Vagina (tissue), 2 donors: ENCODE data around the gene CPN2.

ENCODE experiments used
- CTCF ChIP-seq, 3 experiments: fragments of 450-650 bp in 2 of 3; fragments of 200-600 bp in 1 of 3; sonication (generic) in 1 of 3; IDR thresholded peaks; one replicate each; pipeline ENCODE4 v1.5.1; 2017 to 2019; ENCODE audit warnings: antibody characterized with exemption in 3 of 3, mild to moderate bottlenecking in 2 of 3, moderate library complexity in 2 of 3
- POLR2A ChIP-seq, 2 donors: fragments of 450-650 bp; IDR thresholded peaks; one replicate each; pipeline ENCODE4 v1.6.1; 2017; ENCODE audit warnings: antibody characterized with exemption in 2 of 2, mild to moderate bottlenecking in 2 of 2, moderate library complexity in 2 of 2
- POLR2AphosphoS5 ChIP-seq, 2 donors: sonication (generic); formaldehyde crosslinking; IDR thresholded peaks; one replicate each; pipeline ENCODE4 v1.9.0; 2017; ENCODE audit warnings: antibody characterized with exemption in 2 of 2, mild to moderate bottlenecking in 2 of 2, low read depth in 1 of 2; ENCODE audit not compliant: insufficient read depth in 1 of 2

GRCh38 chr3:194354315-194354714, 3.2 kb upstream of the CPN2 start:
- TF ChIP-seq CTCF (IDR thresholded peaks at IDR 0.05): no peak
- TF ChIP-seq POLR2AphosphoS5 (IDR thresholded peaks at IDR 0.05; ENCODE audit: insufficient read depth in 1 of 2, low read depth in 1 of 2): no peak
- TF ChIP-seq POLR2A (IDR thresholded peaks at IDR 0.05): no peak
